Mesendoderm (in vitro differentiated cells): ENCODE data around the gene RNU6-7.
A peak's percentile ranks its signal among the peaks of the same experiment; 100 is the strongest.

Source experiments
- DNase-seq: peaks from one replicate; pipeline ENCODE4 v3.0.0; 2013
- H2AK5ac ChIP-seq: 2 replicates; pipeline ENCODE4 v1.6.1; 2013; ENCODE audit warnings: low read length, inconsistent platforms
- H2BK120ac ChIP-seq: 2 replicates; pipeline ENCODE4 v1.6.1; 2013; ENCODE audit warnings: low read depth, mild to moderate bottlenecking, low read length, moderate library complexity, mixed read lengths
- H2BK15ac ChIP-seq: replicated peaks from 2 replicates; pipeline ENCODE4 v1.6.1; 2013; ENCODE audit warnings: low read depth, mild to moderate bottlenecking, moderate library complexity
- H2BK5ac ChIP-seq: 2 replicates; pipeline ENCODE4 v1.6.1; 2013; ENCODE audit warnings: low read length, inconsistent platforms
- H3K18ac ChIP-seq: 2 replicates; pipeline ENCODE4 v1.6.1; 2013; ENCODE audit warnings: mild to moderate bottlenecking, low read length, mixed read lengths
- H3K23ac ChIP-seq: one replicate; pipeline ENCODE4 v1.6.1; 2013; ENCODE audit warnings: low read length
- H3K27ac ChIP-seq: 2 replicates; pipeline ENCODE4 v1.5.1; 2013; ENCODE audit warnings: low read depth, mild to moderate bottlenecking, inconsistent platforms, low read length, moderate library complexity
- H3K27me3 ChIP-seq: 2 replicates; pipeline ENCODE4 v1.6.1; 2013; ENCODE audit warnings: low read length, control low read depth, mild to moderate bottlenecking, inconsistent platforms; ENCODE audit not compliant: insufficient read depth, poor library complexity
- H3K36me3 ChIP-seq: 2 replicates; pipeline ENCODE4 v1.6.1; 2013; ENCODE audit warnings: low read length, inconsistent platforms; ENCODE audit not compliant: control insufficient read depth, insufficient read depth
- H3K4ac ChIP-seq: one replicate; pipeline ENCODE4 v1.6.1; 2013; ENCODE audit warnings: low read depth, mild to moderate bottlenecking, low read length, moderate library complexity
- H3K4me1 ChIP-seq: 2 replicates; pipeline ENCODE4 v1.6.1; 2013; ENCODE audit warnings: low read depth, low read length, inconsistent platforms; ENCODE audit not compliant: control insufficient read depth
- H3K4me2 ChIP-seq: 2 replicates; pipeline ENCODE4 v1.6.1; 2013; ENCODE audit warnings: low read length
- H3K4me3 ChIP-seq: 2 replicates; pipeline ENCODE4 v1.5.1; 2013; ENCODE audit warnings: mild to moderate bottlenecking, low read length
- H3K56ac ChIP-seq: one replicate; pipeline ENCODE4 v1.6.1; 2013; ENCODE audit warnings: low read length
- H3K79me1 ChIP-seq: 2 replicates; pipeline ENCODE4 v1.6.1; 2013; ENCODE audit warnings: low read length, inconsistent platforms
- H3K79me2 ChIP-seq: 2 replicates; pipeline ENCODE4 v1.6.1; 2013; ENCODE audit warnings: mild to moderate bottlenecking, low read length; ENCODE audit not compliant: control insufficient read depth, insufficient read depth
- H3K9ac ChIP-seq: 2 replicates; pipeline ENCODE4 v1.6.1; 2013; ENCODE audit warnings: low read length, inconsistent platforms
- H4K5ac ChIP-seq: one replicate; pipeline ENCODE4 v1.6.1; 2013; ENCODE audit warnings: low read length
- H4K8ac ChIP-seq: one replicate; pipeline ENCODE4 v1.6.1; 2013; ENCODE audit warnings: low read depth, mild to moderate bottlenecking, control low read depth, low read length, moderate library complexity
- WGBS: extraction: QIAGEN DNeasy Blood & Tissue Kit; methylation state at CpG from one replicate; pipeline ENCODE4 v1.1.7; 2013; ENCODE audit warnings: low lambda C conversion rate, missing lambda C conversion rate; ENCODE audit not compliant: insufficient coverage; ENCODE audit errors: extremely low coverage; 5-methylcytosine and 5-hydroxymethylcytosine counted together

RNU6-7 gene

DNA sequence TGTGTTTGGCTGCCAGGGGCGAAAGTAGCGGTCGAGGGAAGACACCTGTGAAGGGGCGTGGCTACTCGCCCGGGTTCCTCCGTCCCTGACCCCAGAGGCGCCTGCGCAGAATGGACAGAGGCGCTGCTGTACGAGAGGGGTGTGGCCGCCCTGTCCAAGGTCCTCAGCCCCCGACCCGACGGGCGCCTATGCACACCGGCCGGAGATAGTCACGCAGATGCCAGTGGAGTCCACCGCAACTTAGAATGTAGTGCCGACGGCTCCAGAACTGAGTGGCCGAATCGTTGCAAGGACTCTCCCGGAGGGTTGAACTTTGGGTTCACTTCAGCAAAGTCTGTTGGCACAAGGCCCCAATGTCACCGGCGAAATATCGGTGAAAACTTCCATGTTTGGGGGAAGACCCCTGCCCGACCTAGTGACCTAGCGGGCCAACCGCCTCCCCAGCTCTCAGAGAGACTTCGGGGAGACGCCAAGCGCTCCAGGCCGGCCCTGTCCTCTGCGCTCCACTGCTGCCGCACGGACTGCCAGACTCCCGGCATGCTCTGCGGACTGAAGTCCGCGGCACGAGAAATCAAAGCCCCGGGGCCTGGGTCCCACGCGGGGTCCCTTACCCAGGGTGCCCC is 541 bp upstream of the RNU6-7 start:
- H3K4me1 ChIP-seq = no peaks in the 10 kb centered on the region
- no peak overlapping the region for H2BK120ac ChIP-seq
- no peaks in the 10 kb centered on the region for H3K27me3 ChIP-seq
- H3K9ac ChIP-seq = peak overlapping the region; percentile 70
- WGBS = no CpG with 5 or more reads among the region's 46 CpGs
- no peak overlapping the region for H2BK5ac ChIP-seq
- H3K27ac ChIP-seq = peak overlapping the region; percentile 51
- H2BK15ac ChIP-seq = no peak overlapping the region
- H4K8ac ChIP-seq = no peak overlapping the region
- H3K56ac ChIP-seq = peak overlapping the region; percentile 86
- no peak overlapping the region for H2AK5ac ChIP-seq
- no peaks in the 10 kb centered on the region for H3K79me2 ChIP-seq
- no peaks in the 10 kb centered on the region for H3K79me1 ChIP-seq
- H3K4ac ChIP-seq = no peak overlapping the region
- H4K5ac ChIP-seq = no peak overlapping the region
- peak overlapping the region; percentile 84 for H3K4me2 ChIP-seq
- DNase-seq = peak; percentile 95
- H3K4me3 ChIP-seq = peak overlapping the region; percentile 78
- no peaks in the 10 kb centered on the region for H3K36me3 ChIP-seq
- H3K23ac ChIP-seq = no peak overlapping the region
- no peak overlapping the region for H3K18ac ChIP-seq

DNA sequence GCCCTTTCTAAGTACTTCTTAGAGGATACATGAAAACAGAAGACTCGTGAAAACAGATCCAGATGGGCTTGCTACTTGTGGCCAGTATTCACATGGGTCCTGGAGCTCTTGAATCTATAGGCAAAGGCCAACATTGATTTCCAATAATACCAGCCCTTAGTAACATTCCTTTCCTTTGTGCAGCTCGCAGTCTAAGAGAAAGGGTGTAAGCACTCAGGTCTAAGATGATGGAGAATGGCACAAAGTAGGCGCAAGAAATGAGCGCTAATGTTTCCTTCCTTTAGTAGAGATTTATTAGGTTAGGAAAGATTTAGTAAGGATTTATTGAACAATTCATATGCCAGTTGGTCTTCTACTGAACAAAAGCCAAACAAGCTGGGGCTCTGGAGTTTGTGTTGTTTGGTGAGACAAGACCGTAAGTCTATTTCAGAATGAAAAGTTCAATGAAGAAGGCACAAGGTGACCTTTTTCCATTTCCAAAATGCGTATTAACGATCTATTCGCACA is 699 bp downstream of the RNU6-7 start:
- no CpG with 5 or more reads among the region's 8 CpGs for WGBS
- peak overlapping the region; percentile 50 for H3K9ac ChIP-seq
- no peak overlapping the region for H4K8ac ChIP-seq
- no peak overlapping the region for H2AK5ac ChIP-seq
- peak overlapping the region; percentile 84 for H3K4me2 ChIP-seq
- H4K5ac ChIP-seq = no peak overlapping the region
- H2BK5ac ChIP-seq = no peak overlapping the region
- H3K4me1 ChIP-seq = no peaks in the 10 kb centered on the region
- H3K18ac ChIP-seq = no peak overlapping the region
- H3K79me1 ChIP-seq = no peaks in the 10 kb centered on the region
- H3K79me2 ChIP-seq = no peaks in the 10 kb centered on the region
- peak overlapping the region; percentile 18 for H3K56ac ChIP-seq
- H3K36me3 ChIP-seq = no peaks in the 10 kb centered on the region
- H3K4me3 ChIP-seq = no peak overlapping the region
- H3K27me3 ChIP-seq = no peaks in the 10 kb centered on the region
- H3K23ac ChIP-seq = no peak overlapping the region
- no peak overlapping the region for H2BK120ac ChIP-seq
- no peak overlapping the region for H2BK15ac ChIP-seq
- H3K4ac ChIP-seq = no peak overlapping the region
- DNase-seq = peak; percentile 52
- no peak overlapping the region for H3K27ac ChIP-seq

GRCh38 chr14:32202998-32203882 is 1.4 kb downstream of the RNU6-7 start, which contains the start of gene RNU6-8:
RNU6-8 (minus strand) TSS chr14:32203269.
- peak within 1 kb of the TSS; percentile 78 for H3K4me3 ChIP-seq
- H3K4me1 ChIP-seq = no peaks in the 10 kb centered on the region
- DNase-seq = peak; percentile 93
- H2BK15ac ChIP-seq = no peak within 1 kb of the TSS
- no peak within 1 kb of the TSS for H2BK120ac ChIP-seq
- peak within 1 kb of the TSS; percentile 84 for H3K4me2 ChIP-seq
- H4K5ac ChIP-seq = no peak within 1 kb of the TSS
- H4K8ac ChIP-seq = no peak within 1 kb of the TSS
- no peak within 1 kb of the TSS for H2AK5ac ChIP-seq
- H2BK5ac ChIP-seq = peak within 1 kb of the TSS; percentile 39
- H3K27ac ChIP-seq = no peak within 1 kb of the TSS
- peak within 1 kb of the TSS; percentile 76 for H3K56ac ChIP-seq
- peak within 1 kb of the TSS; percentile 87 for H3K18ac ChIP-seq
- no peaks in the 10 kb centered on the region for H3K27me3 ChIP-seq
- WGBS = no CpG with 5 or more reads among the region's 57 CpGs
- H3K4ac ChIP-seq = no peak within 1 kb of the TSS
- H3K79me2 ChIP-seq = no peaks in the 10 kb centered on the region
- no peak within 1 kb of the TSS for H3K23ac ChIP-seq
- H3K36me3 ChIP-seq = no peaks in the 10 kb centered on the region
- peak within 1 kb of the TSS; percentile 61 for H3K9ac ChIP-seq
- no peaks in the 10 kb centered on the region for H3K79me1 ChIP-seq

GRCh38 chr14:32203928-32204357 is 2.1 kb downstream of the RNU6-7 start:
- H3K4me2 ChIP-seq = peak overlapping the region; percentile 5
- H2AK5ac ChIP-seq = no peak overlapping the region
- peak overlapping the region; percentile 10 for H3K4me3 ChIP-seq
- peak overlapping the region; percentile 63 for H3K56ac ChIP-seq
- H3K27ac ChIP-seq = no peak overlapping the region
- no peaks in the 10 kb centered on the region for H3K79me1 ChIP-seq
- H2BK15ac ChIP-seq = no peak overlapping the region
- no CpG with 5 or more reads among the region's 14 CpGs for WGBS
- H3K9ac ChIP-seq = peak overlapping the region; percentile 4
- no peak overlapping the region for H3K23ac ChIP-seq
- H3K4ac ChIP-seq = no peak overlapping the region
- no peak overlapping the region for H4K5ac ChIP-seq
- no peak for DNase-seq
- no peak overlapping the region for H3K18ac ChIP-seq
- H3K79me2 ChIP-seq = no peaks in the 10 kb centered on the region
- H2BK120ac ChIP-seq = no peak overlapping the region
- no peak overlapping the region for H4K8ac ChIP-seq
- no peaks in the 10 kb centered on the region for H3K27me3 ChIP-seq
- no peak overlapping the region for H2BK5ac ChIP-seq
- H3K36me3 ChIP-seq = no peaks in the 10 kb centered on the region
- H3K4me1 ChIP-seq = no peaks in the 10 kb centered on the region

- H3K9ac ChIP-seq = no peak overlapping the region
- H2AK5ac ChIP-seq = no peak overlapping the region
- 100% methylated on average over 1 of the region's 3 CpGs for WGBS
- H3K23ac ChIP-seq = no peak overlapping the region
- no peak overlapping the region for H4K5ac ChIP-seq
- no peak overlapping the region for H3K56ac ChIP-seq
- H3K4ac ChIP-seq = no peak overlapping the region
- H3K36me3 ChIP-seq = no peaks in the 10 kb centered on the region
- H3K79me1 ChIP-seq = no peaks in the 10 kb centered on the region
- H4K8ac ChIP-seq = no peak overlapping the region
- H3K18ac ChIP-seq = peak overlapping the region; percentile 51
- no peak for DNase-seq
- H2BK15ac ChIP-seq = no peak overlapping the region
- H2BK5ac ChIP-seq = no peak overlapping the region
- no peak overlapping the region for H3K27ac ChIP-seq
- no peak overlapping the region for H3K4me3 ChIP-seq
- H3K4me2 ChIP-seq = no peak overlapping the region
- no peaks in the 10 kb centered on the region for H3K79me2 ChIP-seq
- no peaks in the 10 kb centered on the region for H3K4me1 ChIP-seq
- no peak overlapping the region for H2BK120ac ChIP-seq
- no peaks in the 10 kb centered on the region for H3K27me3 ChIP-seq
These were observed 3.7 kb downstream of the RNU6-7 start for GRCh38 chr14:32205554-32205953.
